NK-92 (cell line): ENCODE measurements around the gene SLC20A1.

Experiments used
- DNase-seq: peaks from one replicate; lab custom pipeline; 2025; ENCODE audit not compliant: unreplicated experiment; lab: John Stamatoyannopoulos, UW

The SLC20A1 gene

GRCh38 chr2:112623913-112624777, 21.6 kb upstream of the SLC20A1 start:
- DNase-seq = no peak

- no peak for DNase-seq
Observed at GRCh38 chr2:112625474-112626114, 20.1 kb upstream of the SLC20A1 start.

- no peak for DNase-seq
Observed at GRCh38 chr2:112626604-112627059, 19.1 kb upstream of the SLC20A1 start.

- no peak for DNase-seq
Observed at GRCh38 chr2:112627060-112628040, 18.4 kb upstream of the SLC20A1 start.

- DNase-seq = no peak
Observed at GRCh38 chr2:112629224-112629623, 16.5 kb upstream of the SLC20A1 start.

GRCh38 chr2:112629823-112630222, 15.9 kb upstream of the SLC20A1 start:
- DNase-seq = no peak

GRCh38 chr2:112630268-112630667, 15.5 kb upstream of the SLC20A1 start:
- no peak for DNase-seq

- no peak for DNase-seq
Observed at GRCh38 chr2:112633708-112634107, 12.0 kb upstream of the SLC20A1 start.

GRCh38 chr2:112634153-112634873, 11.4 kb upstream of the SLC20A1 start:
- DNase-seq = no peak

- DNase-seq = no peak
Observed at GRCh38 chr2:112634874-112635157, 10.9 kb upstream of the SLC20A1 start.

- DNase-seq = no peak
Observed at GRCh38 chr2:112636605-112637288, 9.0 kb upstream of the SLC20A1 start.

GRCh38 chr2:112637289-112637660, 8.5 kb upstream of the SLC20A1 start:
- no peak for DNase-seq

GRCh38 chr2:112639936-112640335, 5.8 kb upstream of the SLC20A1 start:
- DNase-seq = no peak

- DNase-seq = no peak
Observed at GRCh38 chr2:112640467-112640799, 5.3 kb upstream of the SLC20A1 start.

- no peak for DNase-seq
Observed at GRCh38 chr2:112640800-112641675, 4.7 kb upstream of the SLC20A1 start.

- DNase-seq = no peak
Observed at GRCh38 chr2:112641701-112642100, 4.0 kb upstream of the SLC20A1 start.

GRCh38 chr2:112642561-112642960, 3.2 kb upstream of the SLC20A1 start:
- no peak for DNase-seq

- DNase-seq = no peak
Observed at GRCh38 chr2:112642966-112643365, 2.8 kb upstream of the SLC20A1 start.

GRCh38 chr2:112643488-112643887, 2.3 kb upstream of the SLC20A1 start:
- DNase-seq = no peak
